CD14-positive monocyte (primary cell): ENCODE results near the gene PHF12. TPM values are rescaled to one million over a fixed set of nuclear protein-coding genes. Genes with fewer than 3 reads are reported as not detected.
A peak's percentile ranks its signal among the peaks of the same experiment; 100 is the strongest.

ENCODE experiments used
- DNase-seq, 3 donors: peaks; one replicate each; pipeline ENCODE4 v3.0.0-alpha.2; 2011 to 2022
- H2AFZ ChIP-seq: 2 replicates; pipeline ENCODE4 v1.6.0; 2012; ENCODE audit warnings: mild to moderate bottlenecking, low read depth, low read length, inconsistent platforms; ENCODE audit not compliant: insufficient read depth, poor library complexity, severe bottlenecking
- H3K27ac ChIP-seq, 2 donors: 1 replicate in 1 of 2; 2 replicates in 1 of 2; pipeline ENCODE4 v1.5.1; 2012 to 2013; ENCODE audit warnings: low read length in 2 of 2, control low read depth in 1 of 2, inconsistent platforms in 1 of 2, low read depth in 1 of 2, mild to moderate bottlenecking in 1 of 2
- H3K27me3 ChIP-seq, 2 donors: one replicate each; pipeline versions ENCODE4 v1.6.0 to v1.6.1; 2011 to 2013; ENCODE audit warnings: low read length in 2 of 2; ENCODE audit not compliant: control insufficient read depth in 2 of 2, insufficient read depth in 2 of 2
- H3K36me3 ChIP-seq, 2 donors: replicated peaks in 1 of 2; 1 replicate in 1 of 2; 2 replicates in 1 of 2; pipeline versions ENCODE4 v1.5.1 to v1.6.1; 2012 to 2013; ENCODE audit warnings: low read length in 2 of 2, control low read depth in 1 of 2, inconsistent platforms in 1 of 2, mild to moderate bottlenecking in 1 of 2; ENCODE audit not compliant: insufficient read depth in 2 of 2, control insufficient read depth in 1 of 2
- H3K4me1 ChIP-seq, 2 donors: 1 replicate in 1 of 2; 2 replicates in 1 of 2; pipeline versions ENCODE4 v1.5.1 to v1.6.1; 2012 to 2013; ENCODE audit warnings: low read length in 2 of 2, control low read depth in 1 of 2, inconsistent platforms in 1 of 2, mild to moderate bottlenecking in 1 of 2, moderate library complexity in 1 of 2; ENCODE audit not compliant: insufficient read depth in 2 of 2, control insufficient read depth in 1 of 2
- H3K4me2 ChIP-seq: replicated peaks from 2 replicates; pipeline ENCODE3; 2012; ENCODE audit warnings: low read length, moderate library complexity, mild to moderate bottlenecking; ENCODE audit not compliant: poor library complexity, severe bottlenecking; ENCODE audit errors: extremely low read depth
- H3K4me3 ChIP-seq, 3 experiments: fragments of 200-600 bp in 1 of 3; sonication (generic) in 1 of 3; replicated peaks in 1 of 3; 1 replicate in 2 of 3; 2 replicates in 1 of 3; pipeline ENCODE4 v1.5.1; 2011 to 2013; ENCODE audit warnings: low read length in 3 of 3, mild to moderate bottlenecking in 3 of 3, control low read depth in 2 of 3, low read depth in 2 of 3, inconsistent platforms in 1 of 3, moderate library complexity in 1 of 3
- H3K79me2 ChIP-seq: 2 replicates; pipeline ENCODE4 v1.6.0; 2012; ENCODE audit warnings: mild to moderate bottlenecking, control low read depth, inconsistent platforms, low read length, moderate library complexity; ENCODE audit not compliant: insufficient read depth
- H3K9ac ChIP-seq: 2 replicates; pipeline ENCODE4 v1.6.0; 2017; ENCODE audit warnings: low read length, mild to moderate bottlenecking; ENCODE audit not compliant: insufficient read depth, poor library complexity, severe bottlenecking
- H3K9me3 ChIP-seq, 2 donors: replicated peaks in 1 of 2; 1 replicate in 1 of 2; 2 replicates in 1 of 2; pipeline versions ENCODE4 v1.5.1 to v1.6.1; 2012 to 2013; ENCODE audit warnings: low read length in 2 of 2, control low read depth in 1 of 2; ENCODE audit not compliant: control insufficient read depth in 1 of 2, insufficient read depth in 1 of 2
- H4K20me1 ChIP-seq: 2 replicates; pipeline ENCODE4 v1.6.0; 2012; ENCODE audit warnings: mild to moderate bottlenecking, low read length, control low read depth, moderate library complexity; ENCODE audit not compliant: insufficient read depth
- H3K27ac Mint-ChIP-seq, 7 donors: one replicate each; pipeline ENCODE4 v1.8.0; 2020; ENCODE audit warnings: mild to moderate bottlenecking in 7 of 7, mixed read lengths in 7 of 7, moderate library complexity in 6 of 7, inconsistent platforms in 2 of 7
- H3K27me3 Mint-ChIP-seq, 3 donors: one replicate each; pipeline ENCODE4 v1.8.0; 2021 to 2022; ENCODE audit warnings: low read depth in 3 of 3, mild to moderate bottlenecking in 3 of 3, mixed read lengths in 3 of 3, moderate library complexity in 3 of 3, inconsistent platforms in 1 of 3
- H3K36me3 Mint-ChIP-seq, 2 donors: one replicate each; pipeline ENCODE4 v1.8.0; 2020; ENCODE audit warnings: mixed read lengths in 2 of 2, inconsistent platforms in 1 of 2, mild to moderate bottlenecking in 1 of 2
- H3K4me1 Mint-ChIP-seq: one replicate; pipeline ENCODE4 v1.8.0; 2020; ENCODE audit warnings: mild to moderate bottlenecking, mixed read lengths
- H3K4me3 Mint-ChIP-seq, 2 donors: one replicate each; pipeline ENCODE4 v1.8.0; 2020; ENCODE audit warnings: mild to moderate bottlenecking in 2 of 2, mixed read lengths in 2 of 2, moderate library complexity in 1 of 2
- H3K9me3 Mint-ChIP-seq, 7 donors: one replicate each; pipeline ENCODE4 v1.8.0; 2020 to 2022; ENCODE audit warnings: mixed read lengths in 7 of 7, mild to moderate bottlenecking in 6 of 7, moderate library complexity in 6 of 7, inconsistent platforms in 2 of 7
- WGBS: methylation state at CpG from one replicate; pipeline ENCODE4 v1.1.5; 2013; ENCODE audit warnings: missing lambda C conversion rate; ENCODE audit not compliant: insufficient coverage; 5-methylcytosine and 5-hydroxymethylcytosine counted together
- intact Hi-C, 2 donors: fragments of 100-400 bp; cut with micrococcal nuclease; formaldehyde crosslinking; loops; one replicate each; pipeline versions ENCODE4 v1.15.0 to v1.15.1; 2023
- polyA plus RNA-seq, 3 donors: library from polyadenylated mRNA; depleted of rRNA in 1 of 3; unstranded in 2 of 3; stranded (reverse) in 1 of 3; fragments of 300-500 nt in 2 of 3; fragments of >200 nt in 1 of 3; fragmentation: Illumina TruSeq in 2 of 3; gene quantifications; 1 replicate in 2 of 3; 2 replicates in 1 of 3; pipeline ENCODE4 v1.2.3, GENCODE V29; 2012 to 2021
- TF ChIP-seq, protein P1 (sequence below): fragments of 200-600 bp; IDR thresholded peaks from one replicate; pipeline ENCODE4 v1.8.0; 2022; ENCODE audit warnings: antibody characterized with exemption, mild to moderate bottlenecking

The PHF12 gene
- polyA plus RNA-seq, 3 donors: 1.4 to 62.5 (median 2.5) TPM

DNA sequence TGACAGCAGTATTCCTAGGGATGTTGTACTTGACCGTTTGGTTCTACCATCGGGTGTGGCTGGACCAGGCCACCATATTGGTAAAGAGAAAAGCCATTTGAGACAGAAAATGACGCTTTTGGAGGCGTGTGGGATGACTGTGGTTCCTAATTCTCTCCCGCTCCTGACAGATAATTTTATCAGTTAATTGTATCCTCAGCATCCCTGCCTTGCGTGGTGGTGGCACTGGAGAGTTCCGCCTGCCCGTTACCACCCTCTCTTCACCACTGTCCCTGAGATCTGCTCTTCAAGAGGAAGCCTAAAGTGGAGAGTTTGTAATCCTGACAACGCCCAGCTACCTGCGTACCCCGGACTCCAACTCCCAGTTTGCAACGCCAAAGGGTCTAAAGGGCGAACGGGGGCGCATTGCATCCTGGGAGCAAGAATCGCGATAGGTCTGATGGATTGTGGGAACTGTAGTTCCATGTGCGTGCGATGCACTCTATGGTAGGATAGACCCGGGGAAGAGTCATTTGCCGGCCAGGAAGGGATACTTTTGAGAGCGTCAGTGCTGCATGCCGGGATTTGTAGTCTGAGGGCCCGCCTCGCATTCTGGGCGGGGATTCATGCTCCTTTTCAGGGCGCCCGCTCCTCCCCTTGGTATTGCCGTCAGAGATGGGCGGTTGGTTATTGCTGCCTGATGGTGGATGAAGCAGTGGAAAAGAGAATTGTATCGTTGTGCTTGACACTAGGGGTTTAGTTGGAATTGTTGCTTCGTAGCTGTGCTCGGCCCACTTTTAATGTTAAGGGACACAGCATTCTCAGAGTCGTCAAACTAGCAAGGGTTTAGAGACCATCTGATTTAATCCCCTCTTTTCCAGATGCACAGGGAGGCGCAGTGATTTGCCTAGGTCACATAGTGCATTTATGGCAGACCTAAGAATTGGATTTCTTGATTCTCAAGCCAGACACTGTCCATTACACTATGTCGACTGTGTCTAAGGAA, 965 bp upstream of the PHF12 start:
- no peaks in the 10 kb centered on the region for H3K9me3 ChIP-seq
- no peaks in the 10 kb centered on the region for H3K27me3 ChIP-seq
- TF ChIP-seq, protein P1, sequence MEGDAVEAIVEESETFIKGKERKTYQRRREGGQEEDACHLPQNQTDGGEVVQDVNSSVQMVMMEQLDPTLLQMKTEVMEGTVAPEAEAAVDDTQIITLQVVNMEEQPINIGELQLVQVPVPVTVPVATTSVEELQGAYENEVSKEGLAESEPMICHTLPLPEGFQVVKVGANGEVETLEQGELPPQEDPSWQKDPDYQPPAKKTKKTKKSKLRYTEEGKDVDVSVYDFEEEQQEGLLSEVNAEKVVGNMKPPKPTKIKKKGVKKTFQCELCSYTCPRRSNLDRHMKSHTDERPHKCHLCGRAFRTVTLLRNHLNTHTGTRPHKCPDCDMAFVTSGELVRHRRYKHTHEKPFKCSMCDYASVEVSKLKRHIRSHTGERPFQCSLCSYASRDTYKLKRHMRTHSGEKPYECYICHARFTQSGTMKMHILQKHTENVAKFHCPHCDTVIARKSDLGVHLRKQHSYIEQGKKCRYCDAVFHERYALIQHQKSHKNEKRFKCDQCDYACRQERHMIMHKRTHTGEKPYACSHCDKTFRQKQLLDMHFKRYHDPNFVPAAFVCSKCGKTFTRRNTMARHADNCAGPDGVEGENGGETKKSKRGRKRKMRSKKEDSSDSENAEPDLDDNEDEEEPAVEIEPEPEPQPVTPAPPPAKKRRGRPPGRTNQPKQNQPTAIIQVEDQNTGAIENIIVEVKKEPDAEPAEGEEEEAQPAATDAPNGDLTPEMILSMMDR: no peak
- H3K4me2 ChIP-seq: peak overlapping the region; percentile 87
- H2AFZ ChIP-seq: peak overlapping the region; percentile 80
- peaks cover 31 to 35% of the 10 kb centered on the region in 2 donors for H3K4me1 ChIP-seq
- intact Hi-C loops: loop anchor here (2.0 to 10.0 kb wide), 5 partner anchors 49 to 615 kb away; partner anchors contain the start of genes DHRS13 (in 2 of the 2), IFT20 (in 1 of the 2), RPL23A (in 1 of the 2) and TNFAIP1 (in 1 of the 2)
- Mint-ChIP-seq H3K4me1 (peaks cover 15% of the 10 kb centered on the region), H3K9me3 (no peaks in the 10 kb centered on the region), H3K27me3 (peaks cover 0 to 3% (median 3%) of the 10 kb centered on the region in 3 donors), H3K36me3 (peaks cover 8 to 9% of the 10 kb centered on the region in 2 donors), H3K27ac (no peak overlapping the region), H3K4me3 (no peak overlapping the region)
- H4K20me1 ChIP-seq: peaks cover 9% of the 10 kb centered on the region
- peak overlapping the region; percentile 53 to 98 (median 68) for H3K4me3 ChIP-seq
- H3K27ac ChIP-seq: peak overlapping the region; percentile 95 to 96
- peak overlapping the region; percentile 72 for H3K9ac ChIP-seq
- WGBS: 6% methylated on average over 28 of the region's 36 CpGs
- peaks cover 40% of the 10 kb centered on the region for H3K79me2 ChIP-seq
- no peaks in the 10 kb centered on the region for H3K36me3 ChIP-seq
- DNase-seq: peak; percentile 99 to 100 (median 99)

DNA sequence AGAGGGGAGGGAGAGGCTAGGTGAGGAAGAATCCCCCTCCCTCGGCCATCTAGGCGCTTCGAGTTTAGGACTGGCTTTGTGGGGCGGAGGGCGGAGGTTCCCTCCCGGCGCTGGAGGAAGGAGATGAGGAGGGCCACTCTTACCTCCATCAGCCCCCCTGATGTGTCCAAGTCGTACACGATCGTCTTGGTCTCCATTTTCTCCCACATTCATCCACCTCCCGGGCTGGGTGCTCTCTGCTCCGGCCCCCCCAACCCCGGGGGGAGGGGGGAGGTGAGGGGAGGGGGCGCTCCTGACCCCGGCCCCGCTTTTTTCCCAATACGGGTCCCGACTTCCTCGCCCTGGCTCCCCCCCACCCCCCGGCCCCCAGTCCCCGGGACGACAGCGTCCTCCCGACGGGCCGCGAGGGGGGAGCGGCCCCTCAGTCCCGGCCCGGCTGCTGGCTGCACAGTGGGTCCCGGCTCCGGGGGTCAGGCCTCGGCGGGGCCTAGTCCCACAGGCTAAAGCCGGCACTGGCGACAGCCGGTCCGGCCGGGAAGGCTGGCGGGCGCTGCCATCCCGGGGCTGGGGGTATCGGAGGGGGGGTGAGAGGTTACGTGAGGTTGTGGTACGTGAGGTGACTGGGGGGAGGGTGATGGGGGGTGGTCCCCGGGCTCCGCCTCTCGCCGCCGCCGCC, 428 bp downstream of the PHF12 start:
- Histone ChIP-seq H2AFZ (peak overlapping the region; percentile 79), H3K9me3 (no peaks in the 10 kb centered on the region)

More for the DNA sequence above, 428 bp downstream of the PHF12 start:
- Histone ChIP-seq H3K9ac (peak overlapping the region; percentile 86), H3K27me3 (no peaks in the 10 kb centered on the region), H3K4me2 (peak overlapping the region; percentile 90), H3K4me3 (peak overlapping the region; percentile 79 to 98 (median 80)), H3K27ac (peak overlapping the region; percentile 85 to 92), H3K36me3 (peaks cover 2 to 9% of the 10 kb centered on the region in 2 donors), H3K4me1 (peaks cover 31 to 35% of the 10 kb centered on the region in 2 donors), H3K79me2 (peaks cover 54% of the 10 kb centered on the region), H4K20me1 (peaks cover 23% of the 10 kb centered on the region)
- 1% methylated on average over 27 of the region's 51 CpGs for WGBS
- peaks cover 19% of the 10 kb centered on the region for H3K4me1 Mint-ChIP-seq
- TF ChIP-seq, protein P1: no peak
- peak overlapping the region; percentile 89 to 97 (median 94) for H3K27ac Mint-ChIP-seq
- peak in 1 of 3 donors; percentile 32 for DNase-seq
- H3K27me3 Mint-ChIP-seq: peaks cover 0 to 3% (median 1%) of the 10 kb centered on the region in 3 donors
- peaks cover 11 to 17% of the 10 kb centered on the region in 2 donors for H3K36me3 Mint-ChIP-seq
- peak overlapping the region in 1 of 2 donors; percentile 96 for H3K4me3 Mint-ChIP-seq
- no peaks in the 10 kb centered on the region for H3K9me3 Mint-ChIP-seq
- intact Hi-C loops: loop anchor here (2.0 to 10.0 kb wide), 4 partner anchors 48 to 614 kb away; partner anchors contain the start of genes DHRS13 (in 2 of the 2), IFT20 (in 1 of the 2), TNFAIP1 (in 1 of the 2) and TRAF4 (in 1 of the 2)
